Fibroblast of mammary gland (primary cell): ENCODE data around the gene KPTN.

Experiments used
- DNase-seq: peaks from one replicate; pipeline ENCODE4 v3.0.0-alpha.2; 2010; ENCODE audit warnings: low read depth
- H3K4me3 ChIP-seq: 2 replicates; pipeline ENCODE4 v1.5.1; 2011; ENCODE audit warnings: low read depth, mild to moderate bottlenecking, low read length, moderate library complexity; ENCODE audit not compliant: control insufficient read depth
- CTCF ChIP-seq: conservative IDR thresholded peaks from 2 replicates; pipeline ENCODE4 v1.5.1; 2011; ENCODE audit warnings: low read depth, low read length, inconsistent platforms; ENCODE audit not compliant: control insufficient read depth, insufficient read depth

KPTN gene

GRCh38 chr19:47469719-47470118 is 14.3 kb downstream of the KPTN start:
- H3K4me3 ChIP-seq: no peak overlapping the region
- DNase-seq: no peak
- no peak for TF ChIP-seq CTCF

- no peak overlapping the region for H3K4me3 ChIP-seq
- no peak for DNase-seq
- no peak for TF ChIP-seq CTCF
These were observed 14.7 kb downstream of the KPTN start for GRCh38 chr19:47469363-47469700.

- DNase-seq: no peak
- H3K4me3 ChIP-seq: no peak overlapping the region
- TF ChIP-seq CTCF: no peak
These were observed 16.1 kb downstream of the KPTN start for GRCh38 chr19:47467914-47468313.

- no peak for TF ChIP-seq CTCF
- H3K4me3 ChIP-seq: no peak overlapping the region
- DNase-seq: no peak
These were observed 18.1 kb downstream of the KPTN start for GRCh38 chr19:47465957-47466356.

- TF ChIP-seq CTCF: no peak
- no peak for DNase-seq
- no peak overlapping the region for H3K4me3 ChIP-seq
These were observed 19.2 kb downstream of the KPTN start for GRCh38 chr19:47464675-47465419.

GRCh38 chr19:47461876-47462275 is 22.1 kb downstream of the KPTN start:
- no peak overlapping the region for H3K4me3 ChIP-seq
- DNase-seq: no peak
- no peak for TF ChIP-seq CTCF

- TF ChIP-seq CTCF: no peak
- no peak for DNase-seq
- no peak overlapping the region for H3K4me3 ChIP-seq
These were observed 24.5 kb downstream of the KPTN start for GRCh38 chr19:47459477-47459876.
